GM20000 (cell line): ENCODE measurements around the gene OXA1L.
"Not testable (repeated sequence)": the region's sequence is repeated elsewhere in the genome, so short reads cannot be mapped to it uniquely, and the experiment has no call there.

Experiments used
- DNase-seq: peaks from one replicate; pipeline ENCODE4 v3.0.0; 2012; ENCODE audit warnings: low spot score
- TF ChIP-seq, protein P1 (sequence below): IDR thresholded peaks from 2 replicates; pipeline ENCODE4 v1.5.1; 2012; ENCODE audit warnings: mild to moderate bottlenecking, control low read depth; ENCODE audit errors: extremely low read depth, missing control alignments

Gene OXA1L

DNA sequence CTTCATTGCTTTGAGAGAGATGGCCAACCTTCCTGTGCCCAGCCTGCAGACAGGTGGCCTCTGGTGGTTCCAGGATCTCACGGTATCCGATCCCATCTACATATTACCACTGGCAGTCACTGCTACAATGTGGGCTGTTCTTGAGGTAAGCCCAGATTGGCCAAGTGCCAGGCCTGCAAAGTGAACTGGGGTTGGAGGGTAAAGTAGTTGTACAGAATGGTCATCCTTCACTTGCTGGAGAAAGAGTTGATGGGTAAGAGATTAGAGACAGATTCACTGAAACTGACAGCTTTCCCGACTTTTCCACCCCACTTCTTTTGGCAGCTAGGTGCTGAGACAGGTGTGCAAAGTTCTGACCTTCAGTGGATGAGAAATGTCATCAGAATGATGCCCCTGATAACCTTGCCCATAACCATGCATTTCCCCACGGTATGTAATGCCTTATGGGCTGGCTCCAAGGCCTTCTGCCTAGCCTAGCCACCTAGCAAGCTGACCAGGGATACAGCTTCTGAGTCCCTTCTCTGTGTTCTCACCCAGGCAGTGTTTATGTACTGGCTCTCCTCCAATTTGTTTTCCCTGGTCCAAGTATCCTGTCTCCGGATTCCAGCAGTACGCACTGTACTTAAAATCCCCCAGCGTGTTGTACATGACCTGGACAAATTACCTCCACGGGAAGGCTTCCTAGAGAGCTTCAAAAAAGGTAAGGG, 4.1 kb downstream of the OXA1L start:
- TF ChIP-seq, protein P1, sequence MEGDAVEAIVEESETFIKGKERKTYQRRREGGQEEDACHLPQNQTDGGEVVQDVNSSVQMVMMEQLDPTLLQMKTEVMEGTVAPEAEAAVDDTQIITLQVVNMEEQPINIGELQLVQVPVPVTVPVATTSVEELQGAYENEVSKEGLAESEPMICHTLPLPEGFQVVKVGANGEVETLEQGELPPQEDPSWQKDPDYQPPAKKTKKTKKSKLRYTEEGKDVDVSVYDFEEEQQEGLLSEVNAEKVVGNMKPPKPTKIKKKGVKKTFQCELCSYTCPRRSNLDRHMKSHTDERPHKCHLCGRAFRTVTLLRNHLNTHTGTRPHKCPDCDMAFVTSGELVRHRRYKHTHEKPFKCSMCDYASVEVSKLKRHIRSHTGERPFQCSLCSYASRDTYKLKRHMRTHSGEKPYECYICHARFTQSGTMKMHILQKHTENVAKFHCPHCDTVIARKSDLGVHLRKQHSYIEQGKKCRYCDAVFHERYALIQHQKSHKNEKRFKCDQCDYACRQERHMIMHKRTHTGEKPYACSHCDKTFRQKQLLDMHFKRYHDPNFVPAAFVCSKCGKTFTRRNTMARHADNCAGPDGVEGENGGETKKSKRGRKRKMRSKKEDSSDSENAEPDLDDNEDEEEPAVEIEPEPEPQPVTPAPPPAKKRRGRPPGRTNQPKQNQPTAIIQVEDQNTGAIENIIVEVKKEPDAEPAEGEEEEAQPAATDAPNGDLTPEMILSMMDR = no peak
- DNase-seq = no peak

- TF ChIP-seq, protein P1 = no peak
- no peak for DNase-seq
Observed at GRCh38 chr14:22772725-22773124, 6.2 kb downstream of the OXA1L start.

GRCh38 chr14:22773162-22774010, 6.9 kb downstream of the OXA1L start:
- no peak for DNase-seq
- TF ChIP-seq, protein P1 = no peak

- TF ChIP-seq, protein P1 = no peak
- DNase-seq = no peak
Observed at GRCh38 chr14:22774011-22774706, 7.7 kb downstream of the OXA1L start.

GRCh38 chr14:22776215-22776614, 9.7 kb downstream of the OXA1L start:
- DNase-seq = no peak
- TF ChIP-seq, protein P1 = no peak

GRCh38 chr14:22776849-22777248, 10.4 kb downstream of the OXA1L start:
- not testable (repeated sequence) for DNase-seq

DNA sequence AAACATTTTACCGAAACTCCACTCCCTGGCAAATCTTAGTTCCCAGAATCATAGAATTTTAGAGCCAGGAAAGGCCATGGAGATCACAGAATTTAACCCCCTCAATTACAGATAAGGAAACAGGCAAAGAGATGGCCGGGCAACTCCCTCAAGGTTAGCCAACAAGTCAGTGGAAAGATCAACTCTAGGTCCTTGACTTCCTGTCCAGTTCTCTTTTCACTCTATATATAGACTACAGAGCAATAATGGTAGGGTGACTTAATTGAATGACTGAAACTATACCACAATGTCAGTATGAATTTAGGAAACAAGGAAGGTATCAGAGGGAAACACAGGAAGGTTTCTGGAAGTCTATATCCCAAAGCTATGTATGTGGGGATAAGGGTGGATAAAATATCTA, 11.6 kb downstream of the OXA1L start:
- TF ChIP-seq, protein P1 = no peak
- DNase-seq = no peak
